HG03575 (cell line): ENCODE measurements around the gene SIRT7.
"Not testable (repeated sequence)": the region's sequence is repeated elsewhere in the genome, so short reads cannot be mapped to it uniquely, and the experiment has no call there.

Source experiments
- ATAC-seq: cut with Tn5 transposase; IDR thresholded peaks from one replicate; pipeline ENCODE4 v1.9.1; 2021; ENCODE audit not compliant: unreplicated experiment, insufficient number of reproducible peaks, low FRiP score; ENCODE audit errors: extremely low read depth

The SIRT7 gene

GRCh38 chr17:81955756-81956544 lies 38.0 kb upstream of the SIRT7 start:
- no peak for ATAC-seq

- ATAC-seq: no peak
Measured at GRCh38 chr17:81955058-81955681, 37.2 kb upstream of the SIRT7 start.

GRCh38 chr17:81954131-81955057 lies 36.4 kb upstream of the SIRT7 start:
- no peak for ATAC-seq

- ATAC-seq: not testable (repeated sequence)
Measured at GRCh38 chr17:81953443-81953842, 35.5 kb upstream of the SIRT7 start.

GRCh38 chr17:81952792-81953228 lies 34.8 kb upstream of the SIRT7 start:
- ATAC-seq: no peak

GRCh38 chr17:81951785-81952684 lies 34.1 kb upstream of the SIRT7 start:
- no peak for ATAC-seq

- no peak for ATAC-seq
Measured at GRCh38 chr17:81950501-81950900, 32.5 kb upstream of the SIRT7 start.

- no peak for ATAC-seq
Measured at GRCh38 chr17:81948635-81949378, 30.8 kb upstream of the SIRT7 start.

- no peak for ATAC-seq
Measured at GRCh38 chr17:81947189-81947588, 29.2 kb upstream of the SIRT7 start, which contains the start of gene MYADML2. Gene MYADML2, minus strand, starts transcription at chr17:81947233. Its CDS starts 5,492 bp downstream, at chr17:81941741.

- no peak for ATAC-seq
Measured at GRCh38 chr17:81944858-81945257, 26.9 kb upstream of the SIRT7 start.

- ATAC-seq: no peak
Measured at GRCh38 chr17:81942167-81942553, 24.2 kb upstream of the SIRT7 start.

GRCh38 chr17:81941484-81942166 lies 23.6 kb upstream of the SIRT7 start:
- no peak for ATAC-seq

- no peak for ATAC-seq
Measured at GRCh38 chr17:81940538-81941483, 22.8 kb upstream of the SIRT7 start.

GRCh38 chr17:81939881-81940385 lies 22.0 kb upstream of the SIRT7 start:
- ATAC-seq: no peak

GRCh38 chr17:81939218-81939617 lies 21.2 kb upstream of the SIRT7 start:
- no peak for ATAC-seq

- ATAC-seq: no peak
Measured at GRCh38 chr17:81935709-81936084, 17.7 kb upstream of the SIRT7 start.
